SK-N-MC (cell line): ENCODE measurements around the gene ARFGEF2.
A peak's percentile ranks its signal among the peaks of the same experiment; 100 is the strongest.

ENCODE experiments used
- DNase-seq: peaks from one replicate; pipeline ENCODE4 v3.0.0-alpha.2; 2011; ENCODE audit warnings: low read depth, low spot score
- H3K27ac ChIP-seq: fragments of 200-600 bp; sonication (generic); 2 replicates; pipeline ENCODE4 v1.5.1; 2016; ENCODE audit warnings: mixed run types
- H3K36me3 ChIP-seq: fragments of 200-600 bp; sonication (generic); 2 replicates; pipeline ENCODE4 v1.6.1; 2017; ENCODE audit warnings: antibody characterized with exemption, low read length, mixed read lengths; ENCODE audit not compliant: insufficient read depth
- H3K4me3 ChIP-seq: fragments of 200-600 bp; sonication (generic); 2 replicates; pipeline ENCODE4 v1.5.1; 2016
- H3K9ac ChIP-seq: fragments of 200-600 bp; sonication (generic); 2 replicates; pipeline ENCODE4 v1.8.0; 2017; ENCODE audit warnings: mixed run types, mixed read lengths; ENCODE audit not compliant: insufficient read length
- H3K9me3 ChIP-seq: fragments of 200-600 bp; sonication (generic); 2 replicates; pipeline ENCODE4 v1.6.1; 2017; ENCODE audit warnings: low read depth, mild to moderate bottlenecking, antibody characterized with exemption, low read length, moderate library complexity, mixed read lengths
- EZH2 ChIP-seq: fragments of 200-600 bp; sonication (generic); IDR thresholded peaks from one replicate; pipeline ENCODE4 v1.6.1; 2017; ENCODE audit warnings: antibody characterized with exemption
- FOXP2 ChIP-seq: optimal IDR thresholded peaks from 2 replicates; pipeline ENCODE3; 2011; ENCODE audit warnings: mild to moderate bottlenecking, moderate library complexity; ENCODE audit not compliant: insufficient read depth; ENCODE audit errors: extremely low read length, control extremely low read depth
- POLR2AphosphoS5 ChIP-seq: IDR thresholded peaks from 2 replicates; pipeline ENCODE4 v1.6.1; 2012; ENCODE audit warnings: mild to moderate bottlenecking, low read depth, low read length, borderline replicate concordance

Gene ARFGEF2

GRCh38 chr20:48904566-48905296 lies 16.8 kb upstream of the ARFGEF2 start:
- peak; percentile 84 for DNase-seq
- peak overlapping the region; percentile 71 for H3K4me3 ChIP-seq

DNA sequence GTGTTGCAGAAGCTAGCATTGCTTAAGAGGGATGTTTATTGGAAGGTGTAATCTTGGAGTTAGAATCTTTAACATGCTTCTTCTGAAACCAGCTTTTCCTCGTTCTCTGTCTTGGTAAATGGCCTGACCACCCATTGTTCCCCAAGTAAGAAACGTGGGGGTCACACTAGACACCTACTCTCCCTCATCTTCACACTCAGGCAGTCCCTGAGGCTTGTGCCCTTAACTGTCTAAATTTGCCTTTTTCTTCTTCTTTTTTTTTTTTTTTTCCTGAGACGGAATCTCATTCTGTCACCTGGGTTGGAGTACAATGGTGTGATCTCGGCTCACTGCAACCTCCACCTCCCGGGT lies 16.2 kb upstream of the ARFGEF2 start:
- H3K9me3 ChIP-seq, result no peaks in the 10 kb centered on the region
- no peak overlapping the region for H3K9ac ChIP-seq
- H3K27ac ChIP-seq, result peak overlapping the region; percentile 98
- no peak overlapping the region; the same call in 1 of the 2 replicates for H3K4me3 ChIP-seq
- no peak for DNase-seq
- H3K36me3 ChIP-seq, result no peaks in the 10 kb centered on the region
- TF ChIP-seq EZH2, result no peak
- TF ChIP-seq FOXP2, result no peak
- TF ChIP-seq POLR2AphosphoS5, result no peak

More at GRCh38 chr20:48904566-48905296, 16.8 kb upstream of the ARFGEF2 start:
- Histone ChIP-seq H3K9me3 (no peaks in the 10 kb centered on the region), H3K9ac (peak overlapping the region; percentile 71), H3K36me3 (no peaks in the 10 kb centered on the region), H3K27ac (peak overlapping the region; percentile 98)
- TF ChIP-seq POLR2AphosphoS5, result no peak; the same call in 1 of the 2 replicates
- TF ChIP-seq FOXP2, result no peak
- TF ChIP-seq EZH2, result no peak

GRCh38 chr20:48906221-48906877 lies 15.2 kb upstream of the ARFGEF2 start:
- Histone ChIP-seq H3K36me3 (no peaks in the 10 kb centered on the region), H3K9me3 (no peaks in the 10 kb centered on the region), H3K4me3 (no peak overlapping the region), H3K27ac (peak overlapping the region; percentile 40; the same call in 1 of the 2 replicates), H3K9ac (no peak overlapping the region)
- TF ChIP-seq FOXP2 (no peak), EZH2 (no peak), POLR2AphosphoS5 (no peak)
- DNase-seq, result no peak

DNA sequence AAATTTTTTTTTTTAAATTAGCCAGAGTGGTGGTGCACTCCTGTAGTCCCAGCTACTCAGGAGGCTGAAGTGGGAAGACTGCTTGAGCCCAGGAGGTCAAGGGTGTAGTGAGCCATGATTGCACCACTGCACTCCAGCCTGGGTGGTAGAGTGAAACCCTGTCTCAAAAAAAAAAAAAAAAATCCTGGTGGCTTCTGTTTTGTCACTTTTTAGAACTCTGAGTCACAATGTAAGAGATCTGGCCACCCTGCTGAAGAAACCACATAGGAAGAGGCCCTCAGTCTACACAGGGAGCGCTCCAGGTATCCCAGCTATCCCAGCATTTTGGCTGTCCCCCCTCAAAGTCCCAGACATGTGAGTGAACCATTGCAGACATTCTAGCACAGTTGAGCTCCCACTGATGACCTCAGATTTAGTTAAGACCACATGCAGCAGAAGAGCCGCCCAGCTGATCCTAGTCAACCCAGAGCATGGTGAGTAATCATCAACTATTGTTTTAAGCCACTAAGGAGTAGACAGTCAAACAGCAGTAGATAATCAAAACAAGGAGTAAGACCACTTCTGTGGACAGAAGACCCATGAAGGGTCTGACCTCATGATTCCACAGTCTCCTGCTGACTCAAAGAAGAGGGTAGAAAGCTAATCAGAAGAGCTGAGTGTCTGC lies 12.7 kb upstream of the ARFGEF2 start:
- DNase-seq, result no peak
- Histone ChIP-seq H3K27ac (no peak overlapping the region), H3K36me3 (no peaks in the 10 kb centered on the region), H3K9me3 (no peaks in the 10 kb centered on the region), H3K4me3 (no peak overlapping the region), H3K9ac (no peak overlapping the region)
- no peak for TF ChIP-seq EZH2
- no peak for TF ChIP-seq POLR2AphosphoS5
- TF ChIP-seq FOXP2, result no peak

- Histone ChIP-seq H3K9me3 (no peaks in the 10 kb centered on the region), H3K4me3 (no peak overlapping the region), H3K9ac (no peak overlapping the region), H3K27ac (no peak overlapping the region), H3K36me3 (no peaks in the 10 kb centered on the region)
- DNase-seq, result no peak
- no peak for TF ChIP-seq POLR2AphosphoS5
- no peak for TF ChIP-seq EZH2
- no peak for TF ChIP-seq FOXP2
Measured at GRCh38 chr20:48909910-48910309, 11.6 kb upstream of the ARFGEF2 start.

DNA sequence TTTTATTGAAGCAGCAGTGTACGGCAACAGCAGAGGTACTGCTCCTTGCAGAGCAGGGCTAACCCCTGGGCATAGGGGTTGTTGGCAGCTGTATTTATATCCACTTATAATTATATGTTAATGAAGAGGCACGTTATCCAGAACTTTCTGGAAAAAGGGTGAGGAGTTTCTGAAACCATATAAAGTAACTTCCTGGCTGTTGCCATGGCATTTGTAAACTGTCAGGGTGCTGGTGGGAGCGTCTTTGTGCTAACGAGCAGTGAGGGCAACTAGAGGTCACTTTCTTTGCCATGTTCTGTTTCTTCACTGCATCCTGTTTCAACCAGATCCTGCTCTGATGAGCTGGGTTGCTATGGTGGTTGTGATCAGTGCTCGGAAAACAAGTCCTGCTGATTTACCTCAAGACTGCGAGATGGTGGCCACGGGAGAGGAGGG lies 11.1 kb upstream of the ARFGEF2 start:
- H3K9ac ChIP-seq, result no peak overlapping the region
- DNase-seq, result no peak
- H3K9me3 ChIP-seq, result no peaks in the 10 kb centered on the region
- no peaks in the 10 kb centered on the region for H3K36me3 ChIP-seq
- no peak overlapping the region for H3K27ac ChIP-seq
- no peak for TF ChIP-seq POLR2AphosphoS5
- TF ChIP-seq FOXP2, result no peak
- no peak for TF ChIP-seq EZH2
- no peak overlapping the region for H3K4me3 ChIP-seq

DNA sequence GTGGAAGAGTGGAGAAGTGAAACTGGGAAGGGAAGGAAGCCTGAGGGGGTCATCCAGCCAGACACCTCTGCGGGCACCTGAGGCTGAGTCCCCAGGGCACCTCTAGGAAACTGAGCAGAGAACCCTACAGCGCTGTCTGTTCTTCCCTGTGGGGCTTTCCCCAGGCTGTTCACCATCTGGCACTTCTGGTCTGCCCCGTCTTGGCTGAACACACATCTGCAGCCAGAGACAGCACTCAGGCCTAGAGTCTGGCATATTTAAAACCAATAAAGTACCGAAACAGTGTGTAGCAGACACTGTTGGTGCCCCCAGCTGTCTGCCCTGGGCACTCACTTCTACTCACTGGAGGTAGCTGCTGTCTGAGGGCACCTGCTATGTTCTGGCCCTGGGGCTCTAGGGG lies 9.4 kb upstream of the ARFGEF2 start:
- Histone ChIP-seq H3K9me3 (no peaks in the 10 kb centered on the region), H3K36me3 (no peaks in the 10 kb centered on the region), H3K9ac (no peak overlapping the region), H3K4me3 (no peak overlapping the region), H3K27ac (no peak overlapping the region)
- DNase-seq, result no peak
- no peak for TF ChIP-seq POLR2AphosphoS5
- TF ChIP-seq EZH2, result no peak
- TF ChIP-seq FOXP2, result no peak

- no peak for DNase-seq
- Histone ChIP-seq H3K4me3 (no peak overlapping the region), H3K27ac (no peak overlapping the region), H3K9ac (no peak overlapping the region), H3K9me3 (no peaks in the 10 kb centered on the region), H3K36me3 (no peaks in the 10 kb centered on the region)
- no peak for TF ChIP-seq POLR2AphosphoS5
- TF ChIP-seq EZH2, result no peak
- TF ChIP-seq FOXP2, result no peak
Measured at GRCh38 chr20:48916699-48917098, 4.8 kb upstream of the ARFGEF2 start.
